GM23248 (cell line): ENCODE data around the gene CES4A.

Source experiments
- EZH2 ChIP-seq: fragments of 200-600 bp; sonication (generic); IDR thresholded peaks from 2 replicates; pipeline ENCODE4 v1.6.1; 2018; ENCODE audit warnings: antibody characterized with exemption, mild to moderate bottlenecking; ENCODE audit not compliant: insufficient read depth, poor library complexity, severe bottlenecking
- EZH2phosphoT487 ChIP-seq: fragments of 200-600 bp; sonication (generic); IDR thresholded peaks from 2 replicates; pipeline ENCODE4 v1.6.1; 2018; ENCODE audit warnings: antibody characterized with exemption, moderate library complexity, mild to moderate bottlenecking, low read depth; ENCODE audit not compliant: insufficient read depth

- no peak for TF ChIP-seq EZH2phosphoT487
- no peak for TF ChIP-seq EZH2
Observed at GRCh38 chr16:67009158-67009557, 20.8 kb downstream of the CES4A start.
